HG03196 (cell line): Measurements from ENCODE around the gene RAB36.

Experiments used
- ATAC-seq: cut with Tn5 transposase; IDR thresholded peaks from one replicate; pipeline ENCODE4 v1.9.1; 2021; ENCODE audit not compliant: unreplicated experiment

Gene RAB36

GRCh38 chr22:23108249-23109078, 36.8 kb upstream of the RAB36 start:
- ATAC-seq, result no peak

GRCh38 chr22:23109079-23109347, 36.3 kb upstream of the RAB36 start:
- ATAC-seq, result no peak

- no peak for ATAC-seq
Observed at GRCh38 chr22:23109441-23109978, 35.8 kb upstream of the RAB36 start.

GRCh38 chr22:23110190-23110921, 34.9 kb upstream of the RAB36 start:
- ATAC-seq, result no peak

GRCh38 chr22:23110922-23111527, 34.3 kb upstream of the RAB36 start:
- ATAC-seq, result no peak

GRCh38 chr22:23112472-23113012, 32.7 kb upstream of the RAB36 start:
- ATAC-seq, result no peak

GRCh38 chr22:23113067-23113846, 32.0 kb upstream of the RAB36 start:
- no peak for ATAC-seq

- ATAC-seq, result no peak
Observed at GRCh38 chr22:23113847-23114720, 31.2 kb upstream of the RAB36 start.

- ATAC-seq, result no peak
Observed at GRCh38 chr22:23114721-23115020, 30.6 kb upstream of the RAB36 start.

- ATAC-seq, result no peak
Observed at GRCh38 chr22:23115369-23115768, 29.9 kb upstream of the RAB36 start.

GRCh38 chr22:23115825-23116494, 29.3 kb upstream of the RAB36 start:
- ATAC-seq, result no peak

- no peak for ATAC-seq
Observed at GRCh38 chr22:23116506-23117263, 28.6 kb upstream of the RAB36 start.

GRCh38 chr22:23117275-23117674, 28.0 kb upstream of the RAB36 start:
- ATAC-seq, result no peak

- no peak for ATAC-seq
Observed at GRCh38 chr22:23117891-23118646, 27.2 kb upstream of the RAB36 start.

- ATAC-seq, result no peak
Observed at GRCh38 chr22:23118647-23119493, 26.4 kb upstream of the RAB36 start.

GRCh38 chr22:23119494-23120414, 25.5 kb upstream of the RAB36 start:
- no peak for ATAC-seq
